BE2C (cell line): ENCODE results near the gene CHGA.

ENCODE experiments used
- DNase-seq: peaks from one replicate; pipeline ENCODE4 v3.0.0-alpha.2; 2020
- H3K27me3 ChIP-seq: fragments of 250-450 bp; sonication (Bioruptor Pico); 2 replicates; pipeline ENCODE4 v1.5.1; 2020; ENCODE audit warnings: mild to moderate bottlenecking
- H3K36me3 ChIP-seq: fragments of 250-450 bp; sonication (Bioruptor Pico); 2 replicates; pipeline ENCODE4 v1.5.1; 2020; ENCODE audit warnings: mild to moderate bottlenecking
- H3K4me1 ChIP-seq: fragments of 250-450 bp; sonication (Bioruptor Pico); 2 replicates; pipeline ENCODE4 v1.5.1; 2020
- H3K4me3 ChIP-seq: 2 replicates; pipeline ENCODE4 v1.5.1; 2011; ENCODE audit warnings: low read depth, low read length
- H3K9me3 ChIP-seq: fragments of 250-450 bp; sonication (Bioruptor Pico); 2 replicates; pipeline ENCODE4 v1.5.1; 2020
- CTCF ChIP-seq: IDR thresholded peaks from 2 replicates; pipeline ENCODE4 v1.5.1; 2012; ENCODE audit warnings: mild to moderate bottlenecking, low read depth, low read length

The CHGA gene

GRCh38 chr14:92890830-92891588 is 31.9 kb upstream of the CHGA start:
- H3K9me3 ChIP-seq = no peaks in the 10 kb centered on the region; the same call in none of the 2 replicates
- DNase-seq = no peak

DNA sequence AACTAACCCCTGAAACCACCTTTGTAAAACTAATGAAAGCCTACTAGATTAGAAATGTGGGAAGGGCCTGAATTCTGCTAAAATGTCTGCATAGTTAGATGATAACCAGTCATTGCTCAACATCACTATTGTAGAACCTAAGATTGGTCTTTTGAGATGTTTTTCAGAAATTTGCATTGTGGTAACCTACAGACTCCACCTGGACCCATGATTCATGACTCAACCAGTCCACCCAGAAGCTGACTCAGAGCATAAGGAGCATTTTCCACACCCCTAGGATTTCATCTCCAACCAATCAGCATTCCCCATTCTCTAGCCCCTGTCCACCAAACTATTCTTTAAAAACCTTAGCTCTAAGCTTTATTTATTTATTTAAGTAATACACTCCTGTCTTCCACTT is 30.4 kb upstream of the CHGA start:
- Histone ChIP-seq H3K9me3 (no peaks in the 10 kb centered on the region; the same call in none of the 2 replicates), H3K27me3 (no peaks in the 10 kb centered on the region), H3K4me1 (peaks cover 10% of the 10 kb centered on the region), H3K36me3 (no peaks in the 10 kb centered on the region), H3K4me3 (no peak overlapping the region)
- no peak for TF ChIP-seq CTCF
- DNase-seq = no peak

More at GRCh38 chr14:92890830-92891588, 31.9 kb upstream of the CHGA start:
- H3K27me3 ChIP-seq = no peaks in the 10 kb centered on the region
- H3K4me1 ChIP-seq = peaks cover 21% of the 10 kb centered on the region
- H3K4me3 ChIP-seq = no peak overlapping the region
- TF ChIP-seq CTCF = no peak
- H3K36me3 ChIP-seq = no peaks in the 10 kb centered on the region

GRCh38 chr14:92895352-92895878 is 27.5 kb upstream of the CHGA start:
- no peak for TF ChIP-seq CTCF
- Histone ChIP-seq H3K27me3 (no peaks in the 10 kb centered on the region), H3K4me3 (no peak overlapping the region), H3K4me1 (peaks cover 10% of the 10 kb centered on the region), H3K36me3 (no peaks in the 10 kb centered on the region), H3K9me3 (no peaks in the 10 kb centered on the region; the same call in none of the 2 replicates)
- DNase-seq = no peak

DNA sequence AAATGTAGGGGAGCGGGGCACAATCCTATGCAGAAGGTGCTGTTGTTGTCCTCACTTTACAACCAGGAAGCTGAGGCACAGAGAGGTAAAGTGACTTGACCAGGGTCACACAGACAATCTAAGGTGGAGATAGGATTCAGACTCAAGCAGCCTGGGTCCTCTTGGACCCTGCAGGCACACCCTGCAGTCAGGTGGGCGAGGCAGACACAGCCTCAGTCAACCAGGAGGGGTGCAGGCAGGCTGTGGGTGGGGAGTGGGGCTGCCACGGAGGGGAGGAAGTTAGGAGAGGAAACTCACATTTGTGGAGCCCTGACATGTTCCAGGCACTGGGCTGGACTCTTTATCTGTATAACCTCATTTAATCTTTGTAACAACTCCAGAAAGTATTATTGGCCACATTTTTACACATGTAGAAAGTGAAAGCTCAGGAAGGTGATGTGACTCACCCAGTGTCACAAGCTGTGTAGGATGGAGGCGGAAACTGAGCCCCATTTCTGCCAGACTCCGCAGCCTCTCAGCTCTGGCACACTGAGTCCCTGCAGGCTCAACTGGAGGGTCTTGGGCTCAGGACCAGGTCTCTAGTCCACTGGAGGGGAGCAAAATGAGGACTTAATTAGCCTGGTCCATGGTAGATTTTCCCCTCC is 24.9 kb upstream of the CHGA start:
- no peak for DNase-seq
- TF ChIP-seq CTCF = no peak
- no peaks in the 10 kb centered on the region for H3K27me3 ChIP-seq
- peaks cover 3% of the 10 kb centered on the region; the same call in 1 of the 2 replicates for H3K9me3 ChIP-seq
- H3K4me1 ChIP-seq = no peaks in the 10 kb centered on the region; the same call in 1 of the 2 replicates
- H3K36me3 ChIP-seq = no peaks in the 10 kb centered on the region
- H3K4me3 ChIP-seq = no peak overlapping the region

- no peak for TF ChIP-seq CTCF
- H3K9me3 ChIP-seq = 0 out of 2 replicates have a peak, but pooled peaks cover 3% of the 10 kb centered on the region
- DNase-seq = no peak
- H3K4me3 ChIP-seq = no peak overlapping the region
- H3K36me3 ChIP-seq = no peaks in the 10 kb centered on the region
- H3K4me1 ChIP-seq = no peaks in the 10 kb centered on the region; the same call in 1 of the 2 replicates
- no peaks in the 10 kb centered on the region for H3K27me3 ChIP-seq
These were observed 24.3 kb upstream of the CHGA start for GRCh38 chr14:92898566-92899131.

DNA sequence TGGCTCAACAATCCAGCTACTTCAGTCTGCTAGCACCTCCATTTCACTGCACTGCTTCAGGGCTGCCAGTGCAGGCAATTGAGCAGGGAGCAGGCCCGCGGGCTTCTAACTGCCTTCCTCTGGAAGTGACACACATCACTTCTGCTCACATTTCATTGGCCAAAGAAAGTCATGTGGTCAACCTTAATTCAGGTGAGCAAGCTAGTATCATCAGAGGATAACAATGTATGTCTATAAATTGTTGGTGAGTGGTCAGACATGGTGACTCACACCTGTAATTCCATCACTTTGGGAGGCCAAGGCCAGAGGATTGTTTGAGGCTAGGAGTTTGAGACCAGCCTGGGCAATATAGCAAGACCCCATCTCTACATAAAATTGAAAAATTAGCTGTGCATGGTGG is 22.3 kb upstream of the CHGA start:
- Histone ChIP-seq H3K4me1 (peaks cover 6% of the 10 kb centered on the region), H3K36me3 (no peaks in the 10 kb centered on the region), H3K4me3 (no peak overlapping the region), H3K9me3 (0 out of 2 replicates have a peak, but pooled peaks cover 3% of the 10 kb centered on the region), H3K27me3 (no peaks in the 10 kb centered on the region)
- no peak for TF ChIP-seq CTCF
- no peak for DNase-seq
